HG03025 (cell line): ENCODE results near the gene CLDN20.
"Not testable (repeated sequence)": the region's sequence is repeated elsewhere in the genome, so short reads cannot be mapped to it uniquely, and the experiment has no call there.

ENCODE experiments used
- ATAC-seq: cut with Tn5 transposase; IDR thresholded peaks from one replicate; pipeline ENCODE4 v1.9.1; 2021; ENCODE audit warnings: mild to moderate bottlenecking, moderate library complexity; ENCODE audit not compliant: unreplicated experiment, low FRiP score

CLDN20 gene, protein sequence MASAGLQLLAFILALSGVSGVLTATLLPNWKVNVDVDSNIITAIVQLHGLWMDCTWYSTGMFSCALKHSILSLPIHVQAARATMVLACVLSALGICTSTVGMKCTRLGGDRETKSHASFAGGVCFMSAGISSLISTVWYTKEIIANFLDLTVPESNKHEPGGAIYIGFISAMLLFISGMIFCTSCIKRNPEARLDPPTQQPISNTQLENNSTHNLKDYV

DNA sequence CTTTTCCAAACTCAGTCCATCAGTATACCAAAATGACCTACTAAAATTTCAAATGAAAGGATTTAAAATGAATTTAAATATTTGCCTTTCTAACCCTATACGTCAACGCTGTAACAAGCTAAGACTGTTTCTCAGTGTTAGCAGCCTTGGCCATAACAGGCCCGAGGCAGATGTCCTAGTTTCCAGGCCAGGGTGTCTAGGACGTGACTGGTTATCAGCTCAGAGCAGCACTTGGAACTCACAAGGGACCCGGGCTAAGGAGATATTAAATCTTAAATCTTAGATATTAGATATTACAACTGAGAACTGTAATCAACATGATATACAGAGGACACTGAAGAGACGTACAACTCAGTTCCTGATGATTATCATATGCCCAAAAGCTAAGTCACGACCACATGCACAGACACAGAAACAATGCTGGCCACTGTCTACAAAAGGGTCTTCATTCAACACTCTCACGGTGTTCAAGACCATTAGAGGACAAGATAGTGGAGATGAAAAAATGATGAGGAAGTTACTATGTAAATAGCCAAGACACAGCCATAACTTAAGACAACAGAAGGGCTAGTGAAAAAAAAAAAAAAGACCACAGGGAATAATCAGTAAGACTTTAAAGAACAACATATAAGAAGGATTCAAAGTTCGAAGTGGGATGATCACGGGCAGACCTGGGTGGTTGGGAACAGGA is at the start of gene CLDN20:
TSS of gene CLDN20 (plus strand) at position 641 of the 691 bp plus-strand sequence. CDS start 11,707 bp downstream, outside the sequence.
- no peak for ATAC-seq

DNA sequence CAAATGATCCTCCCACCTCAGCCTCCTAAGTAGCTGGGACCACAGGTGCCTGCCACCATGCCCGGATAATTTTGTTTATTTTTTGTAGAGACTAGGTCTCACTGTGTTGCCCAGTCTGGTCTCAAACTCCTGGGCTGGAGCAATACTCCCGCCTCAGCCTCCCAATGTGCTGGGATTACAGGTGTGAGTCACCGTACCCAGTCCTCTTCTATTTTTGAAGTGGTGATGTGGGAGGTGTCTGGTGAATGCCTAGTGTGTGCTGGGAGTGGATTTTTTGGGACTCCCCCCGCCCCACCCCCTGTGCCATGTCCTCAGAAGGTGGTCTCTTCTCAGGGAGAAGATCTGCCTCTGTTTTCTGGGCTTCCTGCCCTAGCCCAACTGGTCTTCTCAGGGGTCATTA is 47.9 kb upstream of the CLDN20 start:
- ATAC-seq: no peak

DNA sequence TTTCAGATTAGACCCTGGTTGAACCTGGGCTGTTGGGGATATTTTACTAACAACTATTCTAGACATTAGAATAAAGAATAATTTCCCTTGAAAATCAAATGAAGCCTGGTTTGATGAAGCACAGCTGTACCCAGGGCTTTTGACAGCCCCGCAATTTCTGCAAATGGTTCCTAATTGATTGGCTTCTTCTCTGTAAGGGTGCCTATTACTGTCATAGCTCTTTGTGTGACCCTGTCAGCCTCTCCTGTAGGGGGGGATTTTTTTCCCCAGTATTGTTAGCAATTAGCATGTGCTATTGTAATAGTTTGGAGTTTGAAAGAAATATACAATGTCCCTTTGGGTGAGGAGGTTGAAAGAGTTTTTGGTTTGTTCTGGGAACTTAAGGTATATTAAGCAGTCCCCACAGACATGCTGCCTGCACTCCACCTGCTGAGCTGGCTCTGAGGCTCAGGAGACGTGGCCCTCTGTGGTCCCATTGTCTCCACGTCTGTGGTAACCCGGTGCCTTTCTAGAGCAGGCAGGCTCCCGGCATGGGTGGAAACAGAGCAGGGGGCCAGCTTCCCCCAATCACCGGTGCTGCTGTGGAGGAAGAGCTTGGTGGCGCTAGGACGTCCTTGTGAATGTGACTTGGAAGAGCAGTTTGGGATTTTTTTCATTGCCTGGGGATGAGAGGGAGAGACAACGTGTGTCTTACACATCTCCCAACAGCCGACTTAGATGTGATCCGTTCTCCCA is 47.3 kb upstream of the CLDN20 start:
- no peak for ATAC-seq

DNA sequence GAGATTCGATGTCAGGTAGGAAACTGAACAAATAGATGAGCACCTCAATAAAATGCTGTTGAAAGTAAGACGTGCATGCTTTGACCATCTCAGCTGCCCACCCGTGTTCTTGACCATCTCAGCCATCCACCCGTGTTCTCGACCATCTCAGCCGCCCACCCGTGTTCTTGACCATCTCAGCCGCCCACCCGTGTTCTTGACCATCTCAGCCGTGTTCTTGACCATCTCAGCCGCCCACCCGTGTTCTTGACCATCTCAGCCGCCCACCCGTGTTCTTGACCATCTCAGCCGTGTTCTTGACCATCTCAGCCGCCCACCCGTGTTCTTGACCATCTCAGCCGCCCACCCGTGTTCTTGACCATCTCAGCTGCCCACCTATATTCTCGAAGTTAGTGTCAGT is 45.1 kb upstream of the CLDN20 start:
- not testable (repeated sequence) for ATAC-seq

DNA sequence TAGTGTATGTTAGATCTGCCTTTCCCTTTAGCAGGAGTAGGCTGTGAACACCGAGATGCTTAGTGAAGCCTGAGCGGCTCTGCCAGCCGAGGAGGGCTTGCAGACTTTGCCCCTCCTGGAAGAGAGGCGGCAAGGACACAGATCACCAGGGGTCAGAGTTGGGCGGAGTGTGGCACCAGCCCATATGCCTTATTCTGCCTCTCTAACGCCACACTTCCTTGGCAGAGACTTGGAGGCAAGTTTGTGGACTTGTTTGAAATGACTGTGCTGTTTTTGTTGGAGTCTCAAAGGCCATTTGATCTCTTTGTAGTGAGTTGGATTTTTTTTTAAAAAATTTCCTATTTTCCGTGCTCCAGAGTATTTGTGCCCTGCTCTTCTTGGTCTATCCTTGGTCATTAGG is 44.5 kb upstream of the CLDN20 start:
- no peak for ATAC-seq

DNA sequence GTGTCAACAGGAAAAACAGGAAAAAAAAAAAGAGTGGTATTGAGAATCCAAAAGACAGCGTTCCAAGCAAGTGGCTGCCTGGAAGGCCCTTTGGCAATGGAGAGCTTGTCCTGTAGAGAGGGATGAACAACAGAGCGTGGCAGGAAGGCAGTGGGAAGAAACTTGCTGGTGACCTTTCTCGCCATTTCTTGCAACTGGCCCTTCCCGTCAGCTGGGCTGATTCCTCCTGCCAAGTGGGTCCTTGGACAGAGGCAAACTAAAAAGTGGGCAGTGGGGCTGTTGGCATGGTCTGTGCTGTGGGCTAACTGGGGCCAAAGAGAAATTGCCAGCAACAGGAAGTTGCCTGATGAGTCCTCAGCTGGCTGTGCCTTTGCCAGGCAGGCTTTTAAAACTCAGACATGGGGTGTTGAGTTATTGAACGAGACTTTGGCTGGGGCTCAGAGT is 43.9 kb upstream of the CLDN20 start:
- ATAC-seq: no peak

DNA sequence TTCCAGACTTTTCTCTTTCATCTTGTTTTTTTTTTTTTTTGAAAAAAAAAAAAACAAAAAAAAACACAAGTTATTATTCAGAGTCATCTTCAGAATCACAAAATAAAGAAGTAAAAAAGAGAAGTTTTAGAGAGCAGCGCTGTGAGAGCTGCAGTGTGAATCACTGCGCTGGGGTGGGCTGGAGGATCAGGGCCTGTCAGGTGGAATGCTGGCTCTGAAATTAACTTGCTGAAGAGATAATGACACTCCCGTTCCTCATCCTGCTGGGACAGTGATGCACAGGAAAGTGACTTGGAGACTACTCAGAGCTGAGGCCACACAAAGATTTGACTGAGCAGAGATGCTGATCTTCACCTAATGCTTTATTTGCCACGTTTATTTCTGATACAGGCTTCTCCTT is 42.7 kb upstream of the CLDN20 start:
- no peak for ATAC-seq

DNA sequence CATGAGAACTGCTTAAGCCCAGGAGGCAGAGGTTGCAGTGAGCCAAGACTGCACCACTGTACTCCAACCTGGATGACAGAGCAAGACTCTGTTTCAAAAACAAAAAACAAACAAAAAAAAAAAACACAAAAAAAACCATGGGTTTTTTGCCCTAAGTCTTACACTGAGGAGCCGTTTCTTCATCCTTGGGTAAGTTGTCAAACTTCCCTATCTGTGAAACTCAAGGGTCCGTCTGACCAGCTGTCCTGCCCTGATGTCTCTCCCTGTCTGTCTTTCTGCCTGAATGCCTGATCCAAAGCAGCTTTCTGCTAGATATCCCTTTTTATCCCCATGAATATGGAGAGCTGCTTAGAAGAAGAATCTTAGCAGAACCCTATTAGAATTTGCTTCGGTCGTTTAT is 41.3 kb upstream of the CLDN20 start:
- no peak for ATAC-seq

DNA sequence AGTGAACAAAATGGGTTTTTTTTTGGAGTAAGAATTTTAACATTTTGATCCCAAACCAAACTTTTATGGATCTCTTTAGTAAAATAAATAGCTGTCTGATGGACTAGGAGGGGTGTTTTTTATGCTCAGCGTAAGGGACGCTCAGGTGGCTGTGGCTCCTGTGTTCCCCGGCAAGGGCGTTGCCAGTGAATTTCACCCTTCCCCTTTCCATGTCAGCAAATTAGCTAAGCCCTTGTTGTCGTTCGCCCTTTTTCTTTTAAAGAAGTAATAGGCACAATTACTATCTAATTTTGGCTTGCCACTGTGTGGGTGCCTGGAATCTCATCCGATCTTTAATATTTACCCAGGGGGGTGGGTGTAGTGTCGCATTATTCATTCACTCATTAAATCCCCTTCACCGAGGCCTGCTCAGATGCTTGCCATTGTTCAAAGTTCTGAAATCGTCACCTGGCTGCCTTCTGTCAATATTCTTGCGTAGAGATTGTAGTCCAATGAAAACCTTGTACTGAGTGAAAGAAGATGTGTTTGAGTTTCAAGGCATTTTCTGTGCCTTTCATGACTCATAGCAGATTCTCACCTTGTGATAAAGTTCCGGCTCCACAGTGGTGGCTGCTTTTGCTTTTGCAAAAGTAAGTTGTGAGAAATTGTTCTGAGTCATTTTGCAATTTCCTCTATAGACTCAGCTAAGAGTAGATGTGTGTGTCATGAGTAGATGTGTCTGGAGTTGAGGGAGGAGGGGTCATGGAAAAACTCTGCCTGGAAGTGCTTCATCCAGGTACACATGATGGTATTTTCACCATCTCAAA is 40.0 kb upstream of the CLDN20 start:
- ATAC-seq: peak; percentile 92

DNA sequence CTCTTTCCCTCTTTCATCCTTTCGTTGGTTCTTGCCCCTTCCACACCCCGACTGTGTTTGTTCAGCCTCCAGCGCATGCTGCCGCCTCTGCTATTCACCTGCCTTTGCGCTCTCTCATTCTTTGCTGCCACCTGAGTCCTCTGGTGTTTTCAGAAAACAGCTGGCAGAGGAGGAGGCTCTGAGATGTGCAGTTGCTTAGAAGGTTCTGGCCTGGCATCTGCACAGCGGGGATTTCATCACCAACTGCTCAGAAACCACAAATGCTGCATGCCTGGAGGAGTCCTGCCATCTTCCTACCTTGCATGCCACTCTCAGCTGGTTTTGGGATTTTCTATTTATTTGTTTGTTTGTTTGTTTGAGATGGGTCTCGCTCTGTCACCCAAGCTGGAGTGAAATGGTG is 39.2 kb upstream of the CLDN20 start:
- ATAC-seq: no peak

DNA sequence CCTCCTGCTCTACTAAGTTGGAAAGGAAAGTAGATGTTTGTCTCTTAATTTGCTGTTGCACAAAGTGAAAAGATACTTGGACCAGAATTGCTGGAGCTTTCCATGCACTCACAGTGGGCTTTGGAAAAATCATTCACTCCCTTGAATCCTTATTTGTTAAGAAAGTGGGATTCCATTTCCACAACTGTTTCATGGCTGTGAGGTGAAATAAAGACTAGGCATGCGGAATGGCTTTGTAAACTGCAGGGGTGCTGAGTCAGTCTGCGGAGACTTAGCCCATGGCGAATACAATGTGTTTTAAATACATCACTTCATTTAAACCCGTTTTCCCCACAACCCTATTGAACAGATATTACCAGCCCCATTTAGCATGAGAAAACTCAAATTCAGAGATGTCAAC is 36.8 kb upstream of the CLDN20 start:
- no peak for ATAC-seq

DNA sequence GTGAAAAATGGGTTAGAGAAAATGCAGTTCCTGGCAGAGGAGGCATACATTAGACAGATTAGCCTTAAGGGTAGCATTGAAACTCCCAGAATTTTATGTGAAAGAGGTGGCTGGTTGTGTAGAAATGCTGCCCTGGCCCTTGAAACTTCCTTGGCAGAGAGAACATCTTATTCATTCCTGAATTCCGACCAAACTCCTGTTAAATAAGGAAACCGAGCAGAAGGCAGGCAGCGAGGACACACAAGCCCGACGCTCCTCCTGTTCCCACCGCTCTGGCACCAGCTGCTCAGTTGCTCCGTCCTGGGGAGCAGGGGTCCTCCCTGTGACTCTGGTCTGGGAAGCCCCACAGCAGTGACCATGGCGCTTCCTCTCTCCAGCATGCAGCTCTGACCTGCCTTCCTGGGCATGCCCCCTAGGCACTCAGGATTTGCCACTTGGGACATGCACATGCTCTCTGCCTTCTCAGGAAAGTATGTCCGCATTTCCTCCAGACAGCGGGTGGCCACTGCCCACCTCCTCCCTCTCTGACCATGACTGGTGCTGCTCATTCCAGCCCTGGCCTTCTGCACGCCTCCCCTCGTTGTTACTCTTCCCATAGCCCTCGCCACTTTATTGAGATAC is 35.2 kb upstream of the CLDN20 start:
- ATAC-seq: no peak

DNA sequence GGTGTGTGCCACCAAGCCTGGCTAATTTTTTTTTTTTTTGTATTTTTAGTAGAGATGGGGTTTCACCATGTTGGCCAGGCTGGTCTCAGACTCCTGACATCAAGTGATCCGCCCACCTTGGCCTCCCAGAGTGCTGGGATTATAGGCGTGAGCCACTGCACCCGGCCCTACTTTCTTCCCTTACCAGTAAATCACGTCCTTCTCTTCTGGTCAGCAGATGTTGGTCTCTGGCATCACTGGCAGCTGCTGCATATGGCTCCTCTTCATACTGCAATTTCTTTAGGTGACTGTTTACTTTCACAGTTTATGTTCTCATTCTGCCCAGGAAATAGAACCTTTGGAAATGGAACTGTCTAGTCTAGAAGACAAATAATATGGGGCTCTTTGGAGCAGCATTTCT is 32.8 kb upstream of the CLDN20 start:
- ATAC-seq: not testable (repeated sequence)

DNA sequence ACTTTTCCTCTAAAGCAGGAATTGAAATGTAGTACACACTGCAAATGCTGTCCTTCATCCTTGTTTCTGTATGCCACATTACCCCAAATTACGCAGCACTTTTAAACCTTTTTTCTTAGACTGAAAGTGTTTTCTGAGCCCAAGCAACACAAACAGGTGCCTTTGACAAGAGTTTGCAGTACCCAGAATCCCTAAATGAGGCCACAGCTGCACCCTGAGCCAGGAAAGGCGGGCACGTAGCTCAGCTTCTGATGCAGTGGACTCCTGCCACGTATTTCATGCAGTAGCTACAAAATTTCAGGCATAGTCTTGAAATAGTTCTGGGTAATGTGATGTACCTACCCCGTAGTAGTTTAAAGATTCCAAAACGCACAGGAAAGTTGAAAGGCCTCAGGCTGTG is 31.0 kb upstream of the CLDN20 start:
- ATAC-seq: no peak

DNA sequence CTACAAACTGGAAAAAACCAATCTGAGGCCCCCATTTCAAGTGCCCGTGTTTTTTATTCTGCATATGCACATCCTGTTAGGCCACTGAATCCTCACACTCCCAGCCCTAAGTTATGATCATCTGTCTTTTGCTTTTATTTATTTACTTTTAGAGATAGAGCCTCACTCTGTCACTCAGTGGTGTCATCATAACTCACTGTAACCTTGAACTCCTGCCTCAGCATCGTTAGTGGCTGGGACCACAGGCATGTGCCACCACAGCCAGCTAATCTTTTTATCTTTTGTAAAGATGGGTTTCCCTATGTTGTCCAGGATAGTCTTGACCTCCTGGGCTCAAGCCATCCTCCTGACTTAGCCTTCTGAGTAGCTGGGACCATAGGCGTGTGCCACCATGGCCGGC is 29.6 kb upstream of the CLDN20 start:
- ATAC-seq: no peak

DNA sequence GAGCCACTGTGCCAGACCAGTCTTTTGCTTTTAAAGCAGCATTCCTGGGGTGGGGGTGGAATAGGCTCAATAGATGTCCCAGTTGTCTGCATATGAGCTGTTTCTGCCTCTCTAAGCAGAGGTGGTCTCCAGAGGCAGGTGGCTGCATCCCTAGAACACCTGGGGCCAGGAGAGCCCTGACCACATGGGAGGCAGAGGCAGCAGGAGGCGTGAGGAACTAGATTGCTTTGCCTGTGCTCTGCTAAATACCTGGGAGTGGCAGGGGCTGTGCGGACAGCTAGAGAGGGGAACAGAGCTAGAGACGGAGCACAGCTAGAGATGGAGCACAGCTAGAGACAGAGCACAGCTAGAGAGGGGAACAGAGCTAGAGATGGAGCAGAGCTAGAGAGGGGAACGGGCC is 29.1 kb upstream of the CLDN20 start:
- ATAC-seq: no peak

DNA sequence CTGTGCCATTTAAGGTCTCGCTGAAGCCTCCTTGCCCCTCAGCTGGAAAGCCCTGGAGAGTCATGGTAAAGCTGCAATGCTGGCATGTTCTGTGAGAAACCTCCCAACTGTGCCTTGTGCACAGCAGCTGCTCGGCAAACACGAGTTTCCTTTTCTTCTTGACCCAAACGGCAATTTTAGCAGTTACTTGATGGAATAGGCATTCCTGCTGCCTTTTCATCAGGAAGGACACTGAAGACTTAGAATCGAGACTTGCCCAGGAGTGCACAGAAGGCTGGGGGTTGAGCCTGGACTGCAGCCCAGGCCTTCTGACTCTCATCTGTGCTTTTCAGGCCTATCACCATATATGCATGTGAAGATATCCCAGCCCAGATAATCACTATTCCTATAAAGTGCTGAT is 28.7 kb upstream of the CLDN20 start:
- no peak for ATAC-seq

DNA sequence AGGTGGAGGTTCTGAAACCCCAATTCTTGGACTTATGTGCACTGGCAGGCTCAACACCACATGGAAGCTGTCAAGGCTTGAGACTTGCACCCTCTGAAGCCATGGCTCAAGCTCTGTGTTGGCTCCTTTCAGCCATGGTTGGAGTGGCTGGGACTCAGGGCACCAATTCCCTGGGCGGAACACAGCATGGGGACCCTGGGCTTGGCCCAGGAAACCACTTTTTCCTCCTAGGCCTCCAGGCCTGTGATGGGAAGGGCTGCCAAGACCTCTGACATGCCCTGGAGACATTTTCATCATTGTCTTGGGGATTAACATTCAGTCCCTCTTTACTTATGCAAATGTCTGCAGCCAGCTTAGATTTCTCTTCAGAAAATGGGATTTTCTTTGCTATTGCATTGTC is 26.2 kb upstream of the CLDN20 start:
- no peak for ATAC-seq

DNA sequence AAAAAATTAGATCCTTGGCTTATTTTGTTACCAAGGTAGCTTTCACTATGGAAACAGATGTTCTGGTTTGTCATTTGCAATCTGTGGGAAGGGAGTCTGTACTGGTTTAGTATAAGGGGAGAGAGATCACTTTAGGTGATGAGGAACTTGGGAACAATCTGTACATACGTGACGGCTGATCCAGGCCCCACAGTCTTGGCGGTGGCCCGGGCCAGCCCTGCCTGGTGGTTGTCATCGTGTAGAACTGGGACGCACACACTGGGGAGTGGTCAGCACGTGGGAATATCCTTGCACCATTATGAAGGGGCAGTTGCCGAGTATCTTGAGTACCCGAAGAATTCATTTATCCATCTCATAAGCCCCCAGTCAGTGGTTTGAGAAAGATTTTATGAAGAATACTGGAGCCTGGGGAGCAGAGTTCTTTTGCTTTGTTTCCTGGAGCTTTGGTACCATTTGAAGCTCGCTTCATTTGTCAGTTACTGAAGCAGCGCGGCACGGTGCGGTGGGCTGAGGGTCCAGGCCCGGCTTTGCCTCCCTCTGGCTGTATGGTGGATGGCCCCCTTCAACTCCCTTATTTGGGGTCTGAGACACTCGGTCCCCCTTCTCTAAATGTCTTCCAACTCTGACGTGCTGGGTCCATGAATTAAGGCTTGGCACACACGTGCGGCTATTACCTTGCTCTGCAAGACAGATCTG is 22.8 kb upstream of the CLDN20 start:
- ATAC-seq: no peak

DNA sequence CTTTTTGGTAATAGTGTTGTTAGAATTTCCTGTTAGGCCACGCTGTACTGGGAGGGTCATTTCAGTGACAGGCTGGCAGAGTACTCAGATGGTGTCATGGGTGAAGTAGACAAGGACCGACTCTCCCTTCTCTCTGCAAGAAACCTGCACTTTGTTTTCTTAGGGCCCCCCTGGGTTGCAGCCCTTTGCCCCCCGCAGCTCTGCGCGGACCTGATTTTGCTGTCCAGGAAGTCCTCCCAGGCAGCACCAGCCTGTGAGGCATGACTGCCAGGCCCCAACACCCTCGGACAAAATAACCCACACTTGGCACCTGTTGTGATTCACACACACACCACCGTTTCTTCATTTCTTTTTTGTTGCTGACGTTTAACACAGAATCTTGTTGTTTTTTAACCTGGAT is 21.8 kb upstream of the CLDN20 start:
- no peak for ATAC-seq
